Stimulated activated CD8-positive, alpha-beta memory T cell treated with anti-CD3 and anti-CD28 coated beads, Interleukin-4, amount 100 ng/mL, for 48 hours (primary cell): ENCODE measurements around the gene PPP2R5D.

Experiments
- DNase-seq: peaks from one replicate; pipeline ENCODE4 v3.0.0-alpha.2; 2020

The PPP2R5D gene

GRCh38 chr6:42963855-42964605, 20.3 kb upstream of the PPP2R5D start:
- DNase-seq = peak; percentile 62

GRCh38 chr6:42966571-42966970, 17.8 kb upstream of the PPP2R5D start:
- DNase-seq = no peak

- DNase-seq = no peak
Measured at GRCh38 chr6:42967228-42967627, 17.1 kb upstream of the PPP2R5D start.

GRCh38 chr6:42968126-42968701, 16.2 kb upstream of the PPP2R5D start:
- DNase-seq = no peak

GRCh38 chr6:42968783-42969182, 15.6 kb upstream of the PPP2R5D start:
- DNase-seq = no peak

GRCh38 chr6:42969431-42969830, 14.9 kb upstream of the PPP2R5D start:
- DNase-seq = no peak

GRCh38 chr6:42969934-42970333, 14.4 kb upstream of the PPP2R5D start:
- no peak for DNase-seq

- DNase-seq = no peak
Measured at GRCh38 chr6:42970871-42971612, 13.3 kb upstream of the PPP2R5D start.

GRCh38 chr6:42971746-42972327, 12.5 kb upstream of the PPP2R5D start:
- DNase-seq = no peak

- no peak for DNase-seq
Measured at GRCh38 chr6:42973926-42974325, 10.4 kb upstream of the PPP2R5D start.

- DNase-seq = no peak
Measured at GRCh38 chr6:42974919-42975505, 9.4 kb upstream of the PPP2R5D start.

- DNase-seq = peak; percentile 44
Measured at GRCh38 chr6:42978487-42978838, 5.9 kb upstream of the PPP2R5D start.

GRCh38 chr6:42978839-42979522, 5.4 kb upstream of the PPP2R5D start, which contains the start of gene PEX6:
Gene PEX6 (minus strand): TSS chr6:42979181. CDS start chr6:42979150, 31 bp downstream.
- DNase-seq = peak; percentile 93

- DNase-seq = no peak
Measured at GRCh38 chr6:42979523-42980177, 4.7 kb upstream of the PPP2R5D start.

GRCh38 chr6:42981836-42982235, 2.5 kb upstream of the PPP2R5D start:
- no peak for DNase-seq

- peak; percentile 36 for DNase-seq
Measured at GRCh38 chr6:42984924-42985475, 630 bp downstream of the PPP2R5D start.

GRCh38 chr6:42987533-42988451, 3.4 kb downstream of the PPP2R5D start:
- no peak for DNase-seq

GRCh38 chr6:42988486-42989020, 4.2 kb downstream of the PPP2R5D start:
- no peak for DNase-seq

- DNase-seq = no peak
Measured at GRCh38 chr6:42989923-42990322, 5.6 kb downstream of the PPP2R5D start.

- DNase-seq = no peak
Measured at GRCh38 chr6:42993445-42993844, 9.1 kb downstream of the PPP2R5D start.
